Measurements from ENCODE around the gene COL9A3.
A peak's percentile ranks its signal among the peaks of the same experiment; 100 is the strongest.

The COL9A3 gene

DNA sequence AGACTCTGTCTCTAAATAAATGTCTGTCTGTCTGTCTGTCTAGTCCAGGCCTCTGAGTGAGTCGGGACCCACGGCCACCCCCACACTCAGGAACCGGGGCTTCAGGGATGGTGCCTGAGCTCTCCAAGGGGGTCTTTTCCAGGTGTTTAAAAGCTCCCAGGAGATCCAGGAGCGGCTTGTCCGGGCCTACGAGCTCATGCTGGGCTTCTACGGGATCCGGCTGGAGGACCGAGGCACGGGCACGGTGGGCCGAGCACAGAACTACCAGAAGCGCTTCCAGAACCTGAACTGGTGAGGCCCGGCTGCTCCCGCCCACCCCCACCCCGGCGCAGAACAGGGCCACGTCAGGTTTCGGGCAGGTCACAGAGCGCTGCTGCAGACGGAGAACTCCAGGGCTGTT lies 5.5 kb upstream of the COL9A3 start:
- DNase-seq (ENCODE audit: low spot score), result no peak

DNA sequence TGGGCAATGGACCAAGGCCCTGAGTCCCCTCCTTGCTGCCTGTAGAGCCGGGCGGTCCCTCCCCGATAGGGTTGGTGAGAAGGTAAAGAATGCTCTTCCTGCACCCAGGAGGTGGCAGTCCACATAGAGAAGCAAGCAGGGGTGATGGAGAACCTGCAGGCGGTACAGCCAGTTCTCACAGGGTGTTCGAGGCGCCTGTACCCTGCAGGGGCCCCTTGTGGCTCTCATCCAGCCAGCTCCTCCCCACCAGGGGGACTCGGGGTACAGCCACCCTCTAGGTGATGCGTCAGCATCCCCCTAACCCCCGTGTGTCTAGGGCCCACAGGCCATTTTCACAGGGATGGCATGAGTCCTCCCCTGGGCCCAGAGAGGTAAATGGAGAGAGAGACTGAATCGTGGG lies 5.1 kb upstream of the COL9A3 start:
- DNase-seq (ENCODE audit: low spot score), result no peak

DNA sequence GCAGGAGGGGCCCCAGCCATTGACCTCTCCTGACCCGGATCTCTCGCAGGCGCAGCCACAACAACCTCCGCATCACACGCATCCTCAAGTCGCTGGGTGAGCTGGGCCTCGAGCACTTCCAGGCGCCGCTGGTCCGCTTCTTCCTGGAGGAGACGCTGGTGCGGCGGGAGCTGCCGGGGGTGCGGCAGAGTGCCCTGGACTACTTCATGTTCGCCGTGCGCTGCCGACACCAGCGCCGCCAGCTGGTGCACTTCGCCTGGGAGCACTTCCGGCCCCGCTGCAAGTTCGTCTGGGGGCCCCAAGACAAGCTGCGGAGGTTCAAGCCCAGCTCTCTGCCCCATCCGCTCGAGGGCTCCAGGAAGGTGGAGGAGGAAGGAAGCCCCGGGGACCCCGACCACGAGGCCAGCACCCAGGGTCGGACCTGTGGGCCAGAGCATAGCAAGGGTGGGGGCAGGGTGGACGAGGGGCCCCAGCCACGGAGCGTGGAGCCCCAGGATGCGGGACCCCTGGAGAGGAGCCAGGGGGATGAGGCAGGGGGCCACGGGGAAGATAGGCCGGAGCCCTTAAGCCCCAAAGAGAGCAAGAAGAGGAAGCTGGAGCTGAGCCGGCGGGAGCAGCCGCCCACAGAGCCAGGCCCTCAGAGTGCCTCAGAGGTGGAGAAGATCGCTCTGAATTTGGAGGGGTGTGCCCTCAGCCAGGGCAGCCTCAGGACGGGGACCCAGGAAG lies 4.5 kb upstream of the COL9A3 start:
- DNase-seq (ENCODE audit: low spot score), result no peak

GRCh38 chr20:62812907-62813200 lies 4.0 kb upstream of the COL9A3 start:
- no peak for DNase-seq (ENCODE audit: low spot score)

- no peak for DNase-seq (ENCODE audit: low spot score)
Observed at GRCh38 chr20:62813588-62813987, 3.3 kb upstream of the COL9A3 start.

- DNase-seq (ENCODE audit: low spot score), result no peak
Observed at GRCh38 chr20:62814060-62814708, 2.7 kb upstream of the COL9A3 start.

DNA sequence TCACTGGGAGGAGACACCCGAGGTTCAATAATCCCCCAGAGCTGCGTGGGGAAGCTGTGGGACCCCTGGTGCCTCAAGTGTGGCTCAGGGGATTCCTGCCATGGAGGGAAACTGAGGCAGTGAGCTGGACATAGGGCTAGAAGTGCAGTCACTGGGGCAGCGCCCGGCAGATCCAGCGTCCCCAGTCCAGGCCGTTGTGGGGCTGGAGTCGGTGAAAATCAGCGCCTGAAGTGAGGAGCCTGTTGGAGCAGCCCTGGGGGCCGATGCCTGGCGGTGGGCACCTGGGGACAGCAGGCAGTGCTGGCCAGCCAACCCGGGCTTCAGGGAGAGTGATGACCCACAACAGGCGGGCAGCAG lies 2.2 kb upstream of the COL9A3 start:
- DNase-seq (ENCODE audit: low spot score), result no peak

DNA sequence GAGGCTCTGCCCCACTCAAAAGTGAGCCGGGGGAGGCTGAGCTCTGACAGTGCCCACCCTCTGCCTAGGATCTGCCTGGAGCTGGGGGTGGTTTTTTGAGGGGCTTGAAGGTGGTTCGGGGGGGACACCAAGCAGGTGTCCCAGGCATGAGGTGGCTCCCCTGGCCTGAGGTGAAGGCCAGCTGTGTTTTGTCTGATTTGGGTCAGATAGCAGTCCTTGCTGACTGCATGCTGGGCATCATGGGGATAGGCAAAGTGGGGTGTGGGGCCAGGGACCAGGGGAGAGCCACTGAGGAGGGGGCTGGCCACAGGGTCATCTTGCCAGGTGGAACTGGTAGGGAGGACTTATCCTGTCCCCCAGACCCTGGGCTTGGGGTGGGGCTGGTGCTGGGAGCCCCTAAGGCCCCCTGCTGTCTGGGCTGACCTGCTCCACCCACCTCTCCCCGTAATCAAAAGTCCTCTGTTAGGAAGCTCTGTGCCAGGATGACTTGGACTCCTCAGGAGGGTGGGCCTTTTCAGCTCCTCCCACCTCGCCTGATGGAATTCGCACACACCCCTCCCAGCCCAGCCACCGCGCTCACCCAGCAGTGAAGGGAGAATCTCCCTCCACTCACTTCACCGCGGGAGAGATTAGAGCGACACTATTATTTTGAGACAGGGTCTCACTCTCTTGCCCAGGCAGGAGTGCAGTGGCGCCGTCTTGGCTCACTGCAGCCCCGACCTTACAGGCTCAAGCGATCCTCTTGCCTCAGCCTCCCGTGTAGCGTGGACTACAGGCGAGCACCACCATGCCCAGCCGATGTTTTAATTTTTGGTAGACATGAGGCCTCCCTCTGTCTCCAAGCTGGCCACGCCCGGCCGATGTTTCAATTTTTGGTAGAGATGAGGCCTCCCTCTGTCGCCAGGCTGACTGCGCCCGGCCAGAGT lies 1.5 kb upstream of the COL9A3 start:
- DNase-seq (ENCODE audit: low spot score), result no peak

GRCh38 chr20:62816031-62816883 lies 593 bp upstream of the COL9A3 start:
- DNase-seq (ENCODE audit: low spot score), result peak; percentile 81

DNA sequence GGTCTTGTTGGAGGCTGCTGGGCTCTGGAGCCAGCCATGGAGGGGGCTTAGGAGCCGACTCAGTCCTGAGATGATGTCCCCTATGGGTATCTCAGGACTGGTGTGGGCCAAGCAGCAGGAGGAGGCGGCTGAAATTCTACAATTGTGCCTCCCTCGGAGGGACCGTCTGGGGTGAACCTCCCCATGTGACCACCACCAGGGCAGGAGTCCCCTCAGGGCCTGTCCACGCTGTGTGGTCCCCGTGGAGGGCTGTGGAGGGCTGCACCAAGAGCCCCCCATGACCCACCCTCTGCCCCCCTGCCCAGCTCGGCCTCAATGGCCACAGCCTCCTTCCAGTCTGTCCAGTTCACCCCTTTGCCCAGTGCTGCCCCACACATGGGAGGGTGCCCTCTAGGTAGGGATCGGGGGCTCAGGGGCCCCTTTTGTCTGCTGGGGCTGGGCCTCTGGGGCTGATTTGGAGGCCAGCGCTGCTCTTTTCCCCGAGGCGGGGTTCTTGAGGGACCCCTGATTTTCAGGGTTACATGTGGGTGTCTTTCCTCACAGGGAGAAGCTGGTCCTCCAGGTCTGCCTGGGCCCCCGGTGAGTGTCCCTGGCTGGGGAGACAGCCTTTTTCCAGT lies 1.2 kb downstream of the COL9A3 start:
- no peak for DNase-seq (ENCODE audit: low spot score)

- no peak for DNase-seq (ENCODE audit: low spot score)
Observed at GRCh38 chr20:62818592-62819493, 2.0 kb downstream of the COL9A3 start.

- no peak for DNase-seq (ENCODE audit: low spot score)
Observed at GRCh38 chr20:62819494-62820174, 2.8 kb downstream of the COL9A3 start.

DNA sequence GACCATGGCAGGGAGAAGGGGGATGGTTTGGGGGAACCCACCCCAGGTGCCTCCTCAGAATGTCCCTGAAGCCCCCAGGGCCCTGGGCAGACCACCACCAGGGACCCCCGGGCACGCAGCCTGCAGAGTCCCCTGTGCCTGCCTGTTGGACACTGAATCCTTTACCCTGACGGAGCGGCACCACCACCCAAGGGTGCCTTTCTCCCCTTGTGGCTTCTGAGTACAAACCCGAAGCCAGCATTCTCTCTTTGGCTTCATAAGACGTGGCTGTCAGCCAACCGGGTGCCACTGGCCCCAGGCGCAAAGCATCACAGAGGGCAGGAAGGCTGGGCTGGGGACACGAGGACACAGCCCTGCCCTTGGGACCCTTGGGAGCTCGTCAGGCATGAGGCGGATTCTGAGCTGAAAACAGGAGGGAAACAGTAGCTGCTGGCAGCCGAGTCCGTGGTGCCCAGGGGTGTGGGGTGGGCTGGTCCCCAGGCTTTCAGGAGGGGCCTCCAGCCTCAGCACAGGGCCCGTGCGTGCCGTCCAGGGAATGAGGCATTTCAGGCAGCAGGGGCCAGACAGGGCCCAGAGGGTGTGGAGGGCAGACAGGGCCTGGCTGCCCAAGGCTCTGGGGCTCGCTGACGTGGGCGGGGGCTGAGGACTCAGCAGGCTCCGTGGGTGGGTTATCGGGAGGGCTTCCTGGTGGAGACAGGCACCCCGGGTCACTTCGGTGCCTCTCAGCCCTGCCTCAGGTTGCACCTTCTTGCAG lies 3.5 kb downstream of the COL9A3 start:
- no peak for DNase-seq (ENCODE audit: low spot score)

DNA sequence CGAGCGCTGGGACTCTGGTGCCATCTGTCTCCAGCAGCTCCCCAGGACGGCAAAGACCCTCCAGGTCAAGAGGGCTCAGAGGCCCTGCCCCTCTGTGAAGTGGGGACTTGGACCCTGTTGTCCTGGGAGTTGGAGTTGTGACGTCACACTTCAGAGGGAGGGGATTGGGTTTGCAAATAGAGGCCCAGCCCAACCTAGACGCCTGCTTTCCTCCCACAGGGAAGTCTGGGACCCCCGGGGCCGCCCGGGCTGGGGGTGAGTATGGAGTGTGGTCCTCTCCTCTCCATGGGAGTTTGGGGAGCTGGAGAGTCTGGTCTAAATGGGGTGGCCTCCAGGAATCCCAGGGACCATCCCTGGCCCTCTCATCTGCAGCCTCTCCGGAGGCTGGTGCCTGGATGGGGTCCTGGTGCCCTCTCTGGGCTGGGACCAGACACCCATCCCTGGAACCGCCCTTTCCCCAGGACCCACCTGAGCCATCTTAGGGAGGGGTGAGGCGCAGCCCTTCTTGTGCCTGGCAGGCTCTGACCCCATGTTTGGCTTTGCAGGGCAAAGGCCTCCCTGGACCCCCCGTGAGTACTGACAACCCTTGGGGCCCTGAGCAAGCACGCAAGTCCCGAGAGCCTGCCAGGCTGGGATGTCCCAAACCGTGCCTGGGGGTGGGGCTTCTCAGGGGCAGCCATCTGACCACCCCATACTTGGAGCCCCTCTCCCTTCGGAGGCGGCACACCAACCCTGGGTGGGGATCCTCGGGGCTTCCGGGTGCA lies 4.3 kb downstream of the COL9A3 start:
- no peak for DNase-seq (ENCODE audit: low spot score)

DNA sequence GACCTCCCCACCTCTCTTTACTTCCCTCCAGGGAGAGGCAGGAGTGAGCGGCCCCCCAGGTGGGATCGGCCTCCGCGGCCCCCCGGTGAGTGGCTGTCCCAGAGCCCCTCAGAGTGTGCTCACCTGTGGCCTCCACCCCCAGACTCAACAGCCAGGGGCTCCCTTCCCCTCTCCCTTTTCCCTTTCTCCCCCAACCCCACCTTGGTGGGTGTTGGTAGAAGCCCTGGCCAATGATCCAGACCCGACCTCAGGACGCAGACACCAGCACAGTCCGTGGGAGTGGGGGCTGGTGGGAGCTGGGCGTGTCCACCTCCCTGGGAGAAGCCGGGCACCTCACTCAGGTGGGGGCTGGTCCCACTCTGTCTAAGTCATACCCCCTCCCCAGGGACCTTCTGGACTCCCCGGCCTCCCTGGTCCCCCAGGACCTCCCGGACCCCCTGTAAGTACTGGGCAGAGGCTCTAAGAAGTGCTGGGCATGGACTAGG lies 4.9 kb downstream of the COL9A3 start:
- no peak for DNase-seq (ENCODE audit: low spot score)

DNA sequence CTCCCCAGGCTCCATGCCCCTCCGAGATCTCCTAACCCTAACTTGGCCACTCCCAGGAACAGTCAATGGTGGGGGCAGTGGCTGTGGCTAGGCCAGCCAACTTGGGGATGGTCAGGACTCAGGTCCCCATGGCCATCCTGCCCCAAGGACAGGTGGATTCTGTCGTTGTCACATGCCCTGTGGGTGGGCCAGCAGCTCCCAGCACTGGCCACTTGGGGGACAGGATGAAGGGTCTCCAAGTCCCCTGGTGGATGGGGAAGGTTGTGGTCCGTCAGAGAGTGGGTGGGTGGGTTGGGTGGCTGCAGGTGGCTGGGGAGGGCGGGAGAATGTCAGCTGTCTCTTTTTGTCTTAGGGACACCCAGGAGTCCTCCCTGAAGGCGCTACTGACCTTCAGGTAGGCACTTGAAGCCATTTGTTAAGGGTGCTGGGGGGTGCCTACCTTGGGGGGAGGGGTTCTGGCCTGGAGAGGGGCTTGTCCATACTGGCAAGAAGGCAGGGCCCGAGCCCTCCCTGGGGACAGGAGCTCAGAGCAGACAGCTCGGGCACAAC lies 5.5 kb downstream of the COL9A3 start:
- no peak for DNase-seq (ENCODE audit: low spot score)

DNA sequence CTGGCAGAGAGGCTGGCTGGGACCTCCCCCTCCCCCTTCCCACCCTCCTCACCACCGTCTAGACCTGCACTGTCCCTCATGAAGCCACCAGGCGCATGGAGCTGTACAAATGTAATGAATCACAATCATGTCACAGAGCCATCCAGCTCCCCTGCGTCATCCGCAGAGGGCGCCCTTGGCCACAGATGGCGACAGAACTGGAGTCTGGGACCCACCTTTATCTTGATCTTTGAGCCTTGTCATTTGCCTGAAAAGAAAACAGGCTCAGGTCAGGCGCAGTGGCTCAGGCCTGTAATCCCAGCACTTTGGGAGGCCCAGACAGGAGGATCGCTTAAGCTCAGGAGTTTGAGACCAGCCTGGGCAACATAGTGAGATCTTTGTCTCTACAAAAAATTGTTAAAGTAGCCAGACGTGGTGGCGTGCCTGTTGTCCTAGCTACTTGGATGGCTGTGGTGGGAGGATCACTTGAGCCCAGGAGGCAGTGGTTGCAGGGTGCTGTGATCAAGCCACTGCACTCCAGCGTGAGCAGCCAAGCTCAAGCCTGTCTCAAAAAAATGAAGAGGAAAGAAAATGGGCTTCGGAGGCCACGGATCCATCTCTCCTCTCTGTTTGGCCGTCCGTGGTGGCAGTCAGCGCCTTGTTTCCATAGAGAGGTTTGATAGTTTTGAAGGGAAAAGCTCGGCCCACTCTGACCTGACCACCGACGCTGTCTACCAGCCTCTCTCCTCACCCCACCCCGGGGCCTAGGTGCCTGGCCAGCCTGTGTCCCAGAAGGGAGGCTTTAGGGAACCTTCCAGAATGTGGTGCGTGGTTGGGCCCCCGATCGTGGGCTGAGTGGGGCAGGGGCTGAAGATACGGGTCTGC lies 6.2 kb downstream of the COL9A3 start:
- no peak for DNase-seq (ENCODE audit: low spot score)

Data from ecto neural progenitor cell (in vitro differentiated cells).